H1 (cell line): ENCODE data around the gene SCN7A. TPM values are rescaled to one million over a fixed set of nuclear protein-coding genes. Genes with fewer than 3 reads are reported as not detected.

Source experiments
- CTCF ChIA-PET: fragments of 300-600 bp; sonication (Branson Sonifier 250); formaldehyde crosslinking; loops from one replicate; lab custom pipeline; 2021; ENCODE audit not compliant: partially characterized antibody; lab: Charles Lee
- POLR2A ChIA-PET: fragments of 300-600 bp; sonication (Branson Sonifier 250); formaldehyde crosslinking; loops from one replicate; lab custom pipeline; 2021; ENCODE audit warnings: inconsistent platforms; ENCODE audit not compliant: partially characterized antibody; lab: Charles Lee
- DNase-seq, 2 experiments: peaks; one replicate each; pipeline versions ENCODE4 v3.0.0 to v3.0.0-alpha.2; 2010 to 2022; ENCODE audit warnings: low spot score in 2 of 2, low read depth in 1 of 2, mixed read lengths in 1 of 2
- FAIRE-seq: peaks from 2 replicates; lab custom pipeline; 2011; peaks lifted over from hg19 to GRCh38; lab: Jason Lieb, UNC
- H2AFZ ChIP-seq: 2 replicates; pipeline ENCODE4 v1.8.1; 2012; ENCODE audit warnings: low read length, inconsistent platforms
- H2AK5ac ChIP-seq: 2 replicates; pipeline ENCODE4 v1.6.1; 2013; ENCODE audit warnings: low read depth, low read length
- H2BK120ac ChIP-seq: replicated peaks from 2 replicates; pipeline ENCODE3; 2013; ENCODE audit warnings: low read depth, low read length, inconsistent platforms
- H2BK12ac ChIP-seq: 2 replicates; pipeline ENCODE4 v1.6.1; 2013; ENCODE audit warnings: low read depth, low read length
- H2BK15ac ChIP-seq: 2 replicates; pipeline ENCODE4 v1.6.1; 2013; ENCODE audit warnings: low read length
- H2BK20ac ChIP-seq: 2 replicates; pipeline ENCODE4 v1.6.1; 2013; ENCODE audit warnings: low read length
- H2BK5ac ChIP-seq: 2 replicates; pipeline ENCODE4 v1.6.1; 2013; ENCODE audit warnings: low read depth, low read length
- H3K14ac ChIP-seq: 2 replicates; pipeline ENCODE4 v1.6.1; 2013; ENCODE audit warnings: inconsistent platforms; ENCODE audit not compliant: insufficient read length
- H3K18ac ChIP-seq: 2 replicates; pipeline ENCODE4 v1.6.1; 2013; ENCODE audit warnings: low read length; ENCODE audit errors: extremely low read depth
- H3K23ac ChIP-seq: 2 replicates; pipeline ENCODE4 v1.6.1; 2013; ENCODE audit warnings: inconsistent platforms; ENCODE audit not compliant: insufficient read length
- H3K23me2 ChIP-seq: 2 replicates; pipeline ENCODE4 v1.6.1; 2013; ENCODE audit warnings: low read depth, low read length
- H3K27ac ChIP-seq: 2 replicates; pipeline ENCODE4 v1.6.1; 2011; ENCODE audit warnings: low read depth, low read length, inconsistent platforms
- H3K27me3 ChIP-seq, 4 experiments: replicated peaks in 1 of 4; 1 replicate in 1 of 4; 2 replicates in 3 of 4; pipeline versions ENCODE4 v1.6.1 to v1.8.1; 2011 to 2013; ENCODE audit warnings: low read length in 3 of 4, mild to moderate bottlenecking in 3 of 4, inconsistent platforms in 2 of 4, mixed read lengths in 2 of 4, moderate library complexity in 1 of 4; ENCODE audit not compliant: control insufficient read depth in 3 of 4, insufficient read depth in 3 of 4; ENCODE audit errors: extremely low read depth in 1 of 4
- H3K36me3 ChIP-seq, 4 experiments: 2 replicates each; pipeline versions ENCODE4 v1.6.1 to v1.8.1; 2011 to 2013; ENCODE audit warnings: mild to moderate bottlenecking in 4 of 4, low read length in 3 of 4, moderate library complexity in 2 of 4, control low read depth in 1 of 4, inconsistent platforms in 1 of 4; ENCODE audit not compliant: insufficient read depth in 4 of 4, control insufficient read depth in 2 of 4
- H3K4ac ChIP-seq: replicated peaks from 2 replicates; pipeline ENCODE3; 2013; ENCODE audit warnings: low read length, low read depth, mixed read lengths, inconsistent platforms; ENCODE audit not compliant: insufficient read length
- H3K4me1 ChIP-seq, 4 experiments: replicated peaks in 1 of 4; 1 replicate in 1 of 4; 2 replicates in 3 of 4; pipeline versions ENCODE4 v1.6.1 to v1.8.1; 2011 to 2013; ENCODE audit warnings: low read length in 3 of 4, inconsistent platforms in 2 of 4, mixed read lengths in 1 of 4; ENCODE audit not compliant: insufficient read depth in 4 of 4, control insufficient read depth in 3 of 4
- H3K4me2 ChIP-seq, 2 experiments: 2 replicates each; pipeline versions ENCODE4 v1.6.1 to v1.8.1; 2011 to 2013; ENCODE audit warnings: low read depth in 2 of 2, low read length in 2 of 2, control low read depth in 1 of 2, inconsistent platforms in 1 of 2, mild to moderate bottlenecking in 1 of 2; ENCODE audit not compliant: insufficient read depth in 1 of 2
- H3K4me3 ChIP-seq, 4 experiments: fragments of 200-600, 300-600 bp in 1 of 4; sonication (generic), shearing (Covaris generic), sonication (Bioruptor Twin) in 1 of 4; 2 replicates each; pipeline versions ENCODE4 v1.5.1 to v1.8.1; 2011 to 2016; ENCODE audit warnings: low read length in 4 of 4, low read depth in 3 of 4, control low read depth in 2 of 4, inconsistent platforms in 2 of 4, mild to moderate bottlenecking in 2 of 4, mixed read lengths in 1 of 4, moderate library complexity in 1 of 4; ENCODE audit not compliant: insufficient read depth in 2 of 4; ENCODE audit errors: extremely low read depth in 1 of 4
- H3K56ac ChIP-seq: replicated peaks from 2 replicates; pipeline ENCODE3; 2013; ENCODE audit warnings: low read depth, mild to moderate bottlenecking, mixed read lengths, low read length, inconsistent platforms; ENCODE audit not compliant: insufficient read length
- H3K79me1 ChIP-seq: 2 replicates; pipeline ENCODE4 v1.6.1; 2013; ENCODE audit warnings: low read depth, low read length, control low read depth
- H3K79me2 ChIP-seq, 2 experiments: 2 replicates each; pipeline versions ENCODE4 v1.6.1 to v1.8.1; 2012 to 2013; ENCODE audit warnings: low read length in 2 of 2, mild to moderate bottlenecking in 2 of 2, inconsistent platforms in 1 of 2; ENCODE audit not compliant: insufficient read depth in 2 of 2, control insufficient read depth in 1 of 2
- H3K9ac ChIP-seq, 4 experiments: replicated peaks in 1 of 4; 1 replicate in 1 of 4; 2 replicates in 3 of 4; pipeline versions ENCODE4 v1.6.1 to v1.8.1; 2011 to 2013; ENCODE audit warnings: low read depth in 3 of 4, low read length in 3 of 4, control low read depth in 2 of 4, mild to moderate bottlenecking in 2 of 4, moderate library complexity in 2 of 4, inconsistent platforms in 1 of 4; ENCODE audit errors: extremely low read depth in 1 of 4
- H3K9me3 ChIP-seq, 2 experiments: 2 replicates each; pipeline versions ENCODE4 v1.6.1 to v1.8.1; 2012 to 2013; ENCODE audit warnings: mild to moderate bottlenecking in 2 of 2, moderate library complexity in 2 of 2, control low read depth in 1 of 2, inconsistent platforms in 1 of 2, low read depth in 1 of 2, low read length in 1 of 2, mixed read lengths in 1 of 2; ENCODE audit not compliant: insufficient read depth in 2 of 2
- H4K20me1 ChIP-seq, 2 experiments: replicated peaks in 1 of 2; 2 replicates each; pipeline versions ENCODE3 to v1.8.1; 2011 to 2013; ENCODE audit warnings: inconsistent platforms in 2 of 2, low read length in 2 of 2, mild to moderate bottlenecking in 1 of 2; ENCODE audit not compliant: insufficient read depth in 2 of 2, control insufficient read depth in 1 of 2
- H4K5ac ChIP-seq: 2 replicates; pipeline ENCODE4 v1.6.1; 2013; ENCODE audit warnings: low read length, low read depth, mixed read lengths, inconsistent platforms; ENCODE audit not compliant: insufficient read length
- H4K8ac ChIP-seq: 2 replicates; pipeline ENCODE4 v1.8.0; 2013; ENCODE audit warnings: mild to moderate bottlenecking, moderate library complexity, low read length, inconsistent platforms; ENCODE audit not compliant: insufficient read depth; ENCODE audit errors: extremely low read depth
- H4K91ac ChIP-seq: replicated peaks from 2 replicates; pipeline ENCODE3; 2013; ENCODE audit warnings: low read length, mixed read lengths, inconsistent platforms; ENCODE audit not compliant: insufficient read length
- JUN ChIP-seq: IDR thresholded peaks from 2 replicates; pipeline ENCODE4 v1.6.1; 2011; ENCODE audit warnings: low read depth, mild to moderate bottlenecking, improper control_type of control experiment, low read length
- KDM1A ChIP-seq: fragments of 200-600, 300-600 bp; sonication (generic); IDR thresholded peaks from 2 replicates; pipeline ENCODE4 v1.7.1; 2016; ENCODE audit warnings: mild to moderate bottlenecking, low read length, borderline replicate concordance
- MAFK ChIP-seq: IDR thresholded peaks from 2 replicates; pipeline ENCODE4 v1.6.1; 2012; ENCODE audit warnings: low read depth, mild to moderate bottlenecking, improper control_type of control experiment, low read length
- TAF1 ChIP-seq: IDR thresholded peaks from 2 replicates; pipeline ENCODE4 v1.6.1; 2011; ENCODE audit warnings: mild to moderate bottlenecking, low read depth, low read length
- WGBS, 2 experiments: shearing (Covaris generic) in 1 of 2; methylation state at CpG; one replicate each; pipeline versions ENCODE4 v1.1.6 to v1.1.7; 2013 to 2015; ENCODE audit warnings: low lambda C conversion rate in 2 of 2, mixed read lengths in 2 of 2, inconsistent platforms in 1 of 2, low coverage in 1 of 2, missing lambda C conversion rate in 1 of 2; ENCODE audit not compliant: insufficient replicate concordance in 2 of 2, insufficient coverage in 1 of 2, insufficient read length in 1 of 2; ENCODE audit errors: extremely low coverage in 1 of 2, missing lambda C conversion rate in 1 of 2; 5-methylcytosine and 5-hydroxymethylcytosine counted together
- polyA plus RNA-seq, 7 experiments: library from polyadenylated mRNA; depleted of rRNA in 3 of 7; stranded (reverse) in 5 of 7; unstranded in 2 of 7; fragments of >200 nt in 5 of 7; fragments of 200-250 nt in 2 of 7; gene quantifications; 1 replicate in 5 of 7; 2 replicates in 1 of 7; 4 replicates in 1 of 7; pipeline versions ENCODE4 v1.2.1 to v1.2.3, GENCODE V29; 2011 to 2013; ENCODE audit warnings: missing spikeins in 2 of 7, mixed read lengths in 2 of 7
- total RNA-seq: library from RNA; stranded (reverse); fragmentation: NEBNext Ultra II Directional; extraction: Animal tissue kit (Norgen Biotek cat#: 25700); gene quantifications from 2 replicates; pipeline ENCODE4 v1.2.1, GENCODE V29; 2021
- TF ChIP-seq, protein P1 (sequence below), 3 experiments: IDR thresholded peaks; 1 replicate in 2 of 3; 2 replicates in 1 of 3; pipeline versions ENCODE4 v1.5.1 to v1.6.1; 2011; ENCODE audit warnings: low read length in 3 of 3, mild to moderate bottlenecking in 3 of 3, inconsistent platforms in 2 of 3, low read depth in 1 of 3, moderate library complexity in 1 of 3; ENCODE audit not compliant: insufficient read depth in 1 of 3; ENCODE audit errors: control extremely low read depth in 1 of 3

The SCN7A gene
- total and polyA plus RNA-seq, 2 of the 8 experiments (the other 6 are each of a cell fraction or from before 2014, with no cell fraction given) = 0.09 to 0.19 TPM

- Histone ChIP-seq H2AFZ (peak overlapping the region; percentile 34; the same call in 1 of the 2 replicates), H4K91ac (no peak overlapping the region), H3K23me2 (no peaks in the 10 kb centered on the region), H3K27ac (no peak overlapping the region), H3K4me1 (no peaks in the 10 kb centered on the region), H2BK15ac (no peak overlapping the region), H3K56ac (no peak overlapping the region), H3K9me3 (no peaks in the 10 kb centered on the region), H3K23ac (no peak overlapping the region), H2BK5ac (no peak overlapping the region), H3K4ac (no peak overlapping the region), H4K8ac (no peak overlapping the region), H3K4me3 (no peak overlapping the region), H2BK12ac (no peak overlapping the region), H3K18ac (no peak overlapping the region), H3K4me2 (no peak overlapping the region), H3K36me3 (no peaks in the 10 kb centered on the region), H2AK5ac (0 out of 2 replicates have a peak overlapping the region, but pooled peaks have one; percentile 61), H4K20me1 (no peaks in the 10 kb centered on the region), H3K27me3 (no peaks in the 10 kb centered on the region), H2BK120ac (no peak overlapping the region), H4K5ac (no peak overlapping the region), H3K9ac (no peak overlapping the region; a peak in 1 of 7 replicates), H2BK20ac (no peak overlapping the region), H3K14ac (no peak overlapping the region), H3K79me2 (no peaks in the 10 kb centered on the region), H3K79me1 (no peaks in the 10 kb centered on the region)
- TF ChIP-seq KDM1A = no peak
- TF ChIP-seq TAF1 = no peak
- TF ChIP-seq, protein P1, sequence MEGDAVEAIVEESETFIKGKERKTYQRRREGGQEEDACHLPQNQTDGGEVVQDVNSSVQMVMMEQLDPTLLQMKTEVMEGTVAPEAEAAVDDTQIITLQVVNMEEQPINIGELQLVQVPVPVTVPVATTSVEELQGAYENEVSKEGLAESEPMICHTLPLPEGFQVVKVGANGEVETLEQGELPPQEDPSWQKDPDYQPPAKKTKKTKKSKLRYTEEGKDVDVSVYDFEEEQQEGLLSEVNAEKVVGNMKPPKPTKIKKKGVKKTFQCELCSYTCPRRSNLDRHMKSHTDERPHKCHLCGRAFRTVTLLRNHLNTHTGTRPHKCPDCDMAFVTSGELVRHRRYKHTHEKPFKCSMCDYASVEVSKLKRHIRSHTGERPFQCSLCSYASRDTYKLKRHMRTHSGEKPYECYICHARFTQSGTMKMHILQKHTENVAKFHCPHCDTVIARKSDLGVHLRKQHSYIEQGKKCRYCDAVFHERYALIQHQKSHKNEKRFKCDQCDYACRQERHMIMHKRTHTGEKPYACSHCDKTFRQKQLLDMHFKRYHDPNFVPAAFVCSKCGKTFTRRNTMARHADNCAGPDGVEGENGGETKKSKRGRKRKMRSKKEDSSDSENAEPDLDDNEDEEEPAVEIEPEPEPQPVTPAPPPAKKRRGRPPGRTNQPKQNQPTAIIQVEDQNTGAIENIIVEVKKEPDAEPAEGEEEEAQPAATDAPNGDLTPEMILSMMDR (IDR thresholded peaks at IDR 0.05; ENCODE audit: control extremely low read depth in 1 of 3, insufficient read depth in 1 of 3, low read depth in 1 of 3, low read length in 3 of 3) = no peak
- 0 out of 2 replicates have a peak, but pooled peaks have one; percentile 3 for TF ChIP-seq MAFK
- TF ChIP-seq JUN = no peak
- 83% methylated on average over 6 of the region's 6 CpGs; no CpG with 5 or more reads in 1 of the 2 experiments for WGBS, 2 experiments
- CTCF ChIA-PET = no interaction called here
- DNase-seq (no peak), FAIRE-seq (peak; percentile 36)
- POLR2A ChIA-PET = no interaction called here
Observed at GRCh38 chr2:166411473-166412230, 82.4 kb downstream of the SCN7A start.
